Left ventricle myocardium inferior (tissue), 1 donor: ENCODE results near the gene KCNMA1. TPM values are rescaled to one million over a fixed set of nuclear protein-coding genes. Genes with fewer than 3 reads are reported as not detected.

Experiments
- DNase-seq: peaks from one replicate; pipeline ENCODE4 v3.0.0-alpha.2; 2020
- H3K27ac ChIP-seq: fragments of 200-600 bp; replicated peaks from 2 replicates; pipeline ENCODE4 v1.8.0; 2021
- H3K27me3 ChIP-seq: fragments of 200-600 bp; 2 replicates; pipeline ENCODE4 v1.8.0; 2021; ENCODE audit warnings: low read depth
- H3K36me3 ChIP-seq: fragments of 200-600 bp; 2 replicates; pipeline ENCODE4 v1.8.0; 2021
- H3K4me1 ChIP-seq: fragments of 200-600 bp; 2 replicates; pipeline ENCODE4 v1.8.0; 2021
- H3K4me3 ChIP-seq: fragments of 200-600 bp; 2 replicates; pipeline ENCODE4 v1.8.0; 2021; ENCODE audit warnings: mild to moderate bottlenecking, moderate library complexity
- H3K9me3 ChIP-seq: fragments of 200-600 bp; replicated peaks from 2 replicates; pipeline ENCODE4 v1.8.0; 2021
- intact Hi-C: fragments of 100-400 bp; cut with micrococcal nuclease; formaldehyde crosslinking; loops from one replicate; pipeline ENCODE4 v1.11.0; 2022
- total RNA-seq: library from RNA; stranded (reverse); fragmentation: NEBNext Ultra II Directional; extraction: Animal tissue kit (Norgen Biotek cat#: 25700); gene quantifications from one replicate; pipeline ENCODE4 v1.2.1, GENCODE V29; 2021
- TF ChIP-seq, protein P1 (sequence below): fragments of 200-600 bp; IDR thresholded peaks from 2 replicates; pipeline ENCODE4 v1.8.0; 2021; ENCODE audit warnings: antibody characterized with exemption, mild to moderate bottlenecking, borderline replicate concordance
- donor health status: DM: no; HTN: yes; CAD: no; lungs with severe emphysema.

The KCNMA1 gene
- total RNA-seq, 1 donor from 2014 or later: 1.8 TPM

DNA sequence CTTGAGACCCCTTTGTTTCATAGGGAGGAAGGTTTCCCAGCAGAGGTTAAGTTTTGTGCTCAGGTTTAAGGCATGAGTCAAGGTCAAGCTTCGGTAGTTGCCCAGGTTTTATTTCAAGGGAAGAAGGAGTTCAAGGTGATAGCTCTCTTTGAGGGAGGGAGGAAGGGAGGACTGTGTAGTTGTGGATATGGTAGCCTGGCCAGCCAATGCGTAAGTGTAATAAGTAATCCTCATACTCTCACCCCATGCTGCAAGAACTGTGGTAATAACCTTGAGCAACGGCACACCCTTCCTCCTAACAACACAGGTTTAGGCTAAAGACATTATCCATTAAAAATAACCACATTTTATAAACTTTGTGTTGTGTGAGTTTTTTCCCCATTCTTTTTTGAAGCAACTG lies 478.9 kb downstream of the KCNMA1 start:
- DNase-seq: no peak
- Histone ChIP-seq H3K4me3 (no peak overlapping the region), H3K4me1 (peaks cover 5% of the 10 kb centered on the region), H3K27me3 (peaks cover 37% of the 10 kb centered on the region), H3K36me3 (no peaks in the 10 kb centered on the region), H3K27ac (no peak overlapping the region), H3K9me3 (no peaks in the 10 kb centered on the region)
- TF ChIP-seq, protein P1, sequence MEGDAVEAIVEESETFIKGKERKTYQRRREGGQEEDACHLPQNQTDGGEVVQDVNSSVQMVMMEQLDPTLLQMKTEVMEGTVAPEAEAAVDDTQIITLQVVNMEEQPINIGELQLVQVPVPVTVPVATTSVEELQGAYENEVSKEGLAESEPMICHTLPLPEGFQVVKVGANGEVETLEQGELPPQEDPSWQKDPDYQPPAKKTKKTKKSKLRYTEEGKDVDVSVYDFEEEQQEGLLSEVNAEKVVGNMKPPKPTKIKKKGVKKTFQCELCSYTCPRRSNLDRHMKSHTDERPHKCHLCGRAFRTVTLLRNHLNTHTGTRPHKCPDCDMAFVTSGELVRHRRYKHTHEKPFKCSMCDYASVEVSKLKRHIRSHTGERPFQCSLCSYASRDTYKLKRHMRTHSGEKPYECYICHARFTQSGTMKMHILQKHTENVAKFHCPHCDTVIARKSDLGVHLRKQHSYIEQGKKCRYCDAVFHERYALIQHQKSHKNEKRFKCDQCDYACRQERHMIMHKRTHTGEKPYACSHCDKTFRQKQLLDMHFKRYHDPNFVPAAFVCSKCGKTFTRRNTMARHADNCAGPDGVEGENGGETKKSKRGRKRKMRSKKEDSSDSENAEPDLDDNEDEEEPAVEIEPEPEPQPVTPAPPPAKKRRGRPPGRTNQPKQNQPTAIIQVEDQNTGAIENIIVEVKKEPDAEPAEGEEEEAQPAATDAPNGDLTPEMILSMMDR: no peak
- intact Hi-C loops: no loop called here

DNA sequence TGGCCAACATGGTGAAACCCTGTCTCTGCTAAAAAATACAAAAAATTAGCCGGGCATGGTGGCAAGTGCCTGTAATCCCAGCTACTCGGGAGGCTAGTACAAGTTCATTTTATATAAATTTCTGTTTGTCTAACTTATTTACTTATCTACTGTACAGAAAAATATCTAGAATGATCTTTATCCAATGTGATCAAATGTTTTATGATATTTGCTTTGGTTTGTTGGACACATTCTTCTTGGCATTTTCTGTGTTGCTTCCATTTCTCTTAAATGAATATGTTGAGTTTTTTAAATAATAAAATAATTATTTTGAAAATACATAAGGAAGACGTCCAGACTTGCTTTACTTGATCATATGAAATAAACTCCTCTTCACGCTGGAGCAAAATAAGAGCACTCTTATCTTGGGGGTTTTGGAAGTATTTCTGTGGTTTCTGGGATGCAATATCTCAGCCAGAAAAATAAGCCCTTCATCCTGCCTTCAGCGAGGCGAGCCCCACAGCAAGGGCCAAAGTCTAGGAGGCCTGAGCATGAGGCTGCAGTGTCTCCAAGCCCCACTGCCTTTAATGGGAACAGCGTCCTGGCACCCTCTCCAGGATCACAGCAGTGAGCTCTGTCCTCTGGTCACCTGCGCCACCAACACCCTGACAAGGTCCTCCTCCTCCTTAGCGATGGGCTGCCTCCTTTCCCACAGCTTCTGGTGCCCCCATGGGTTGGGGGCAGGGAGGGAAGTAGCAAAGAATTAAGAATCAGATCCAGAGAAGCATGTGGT lies 480.2 kb downstream of the KCNMA1 start:
- peaks cover 5% of the 10 kb centered on the region for H3K4me1 ChIP-seq
- peaks cover 47% of the 10 kb centered on the region for H3K27me3 ChIP-seq
- H3K27ac ChIP-seq: no peak overlapping the region

DNA sequence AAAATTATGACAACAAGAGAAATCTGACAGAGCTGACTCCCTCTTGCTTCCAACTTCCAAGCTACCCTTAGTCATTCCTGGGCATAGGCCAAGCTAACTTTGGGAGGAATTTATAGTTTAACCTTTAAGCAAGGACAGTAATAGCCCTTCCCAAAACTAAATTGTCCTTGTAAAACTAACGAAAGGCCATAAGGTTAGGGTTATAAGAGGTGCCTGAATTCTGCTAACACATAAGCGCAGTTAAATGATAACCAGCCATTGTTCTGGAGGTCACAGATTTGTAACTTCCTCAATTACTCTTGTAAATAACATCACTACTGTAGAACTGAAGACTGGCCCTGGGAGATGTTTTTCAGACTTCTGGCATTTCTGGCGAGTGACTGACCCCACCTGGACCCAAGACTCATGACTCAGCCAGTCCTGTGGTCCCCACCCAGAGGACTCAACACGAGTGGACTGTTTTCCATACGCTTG lies 481.2 kb downstream of the KCNMA1 start:
- intact Hi-C loops: no loop called here
- peaks cover 5% of the 10 kb centered on the region for H3K4me1 ChIP-seq
- no peaks in the 10 kb centered on the region for H3K36me3 ChIP-seq
- TF ChIP-seq, protein P1: no peak
- no peak overlapping the region for H3K4me3 ChIP-seq
- H3K27ac ChIP-seq: no peak overlapping the region
- no peaks in the 10 kb centered on the region for H3K9me3 ChIP-seq
- DNase-seq: no peak
- peaks cover 42% of the 10 kb centered on the region for H3K27me3 ChIP-seq

More for the DNA sequence above, 480.2 kb downstream of the KCNMA1 start:
- no peak for DNase-seq
- Histone ChIP-seq H3K4me3 (no peak overlapping the region), H3K36me3 (no peaks in the 10 kb centered on the region), H3K9me3 (no peaks in the 10 kb centered on the region)
- intact Hi-C loops: no loop called here
- TF ChIP-seq, protein P1: no peak

DNA sequence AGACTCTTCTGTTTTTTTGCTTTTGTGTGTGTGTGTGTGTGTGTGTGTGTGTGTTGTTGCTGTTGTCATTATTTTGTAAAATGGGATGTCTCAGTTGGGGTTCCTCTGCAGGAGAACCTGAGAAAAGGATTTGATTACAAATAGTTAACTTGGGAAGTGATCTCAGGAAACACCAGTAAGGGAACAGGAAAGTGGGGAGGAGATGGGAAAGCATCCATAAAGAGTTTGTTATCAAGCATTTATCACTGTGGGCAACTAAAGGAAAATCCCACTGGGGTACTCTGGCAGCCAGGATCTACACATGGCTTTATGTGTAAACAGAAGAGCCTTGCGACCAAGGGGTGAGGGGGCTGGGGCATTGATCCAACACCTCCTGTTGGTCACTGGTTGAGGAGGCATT lies 485.4 kb downstream of the KCNMA1 start:
- no peak for DNase-seq
- no peaks in the 10 kb centered on the region for H3K9me3 ChIP-seq
- intact Hi-C loops: no loop called here
- no peaks in the 10 kb centered on the region for H3K36me3 ChIP-seq
- no peak overlapping the region for H3K4me3 ChIP-seq
- H3K4me1 ChIP-seq: peaks cover 5% of the 10 kb centered on the region
- TF ChIP-seq, protein P1: no peak
- H3K27me3 ChIP-seq: peaks cover 17% of the 10 kb centered on the region
- no peak overlapping the region for H3K27ac ChIP-seq

DNA sequence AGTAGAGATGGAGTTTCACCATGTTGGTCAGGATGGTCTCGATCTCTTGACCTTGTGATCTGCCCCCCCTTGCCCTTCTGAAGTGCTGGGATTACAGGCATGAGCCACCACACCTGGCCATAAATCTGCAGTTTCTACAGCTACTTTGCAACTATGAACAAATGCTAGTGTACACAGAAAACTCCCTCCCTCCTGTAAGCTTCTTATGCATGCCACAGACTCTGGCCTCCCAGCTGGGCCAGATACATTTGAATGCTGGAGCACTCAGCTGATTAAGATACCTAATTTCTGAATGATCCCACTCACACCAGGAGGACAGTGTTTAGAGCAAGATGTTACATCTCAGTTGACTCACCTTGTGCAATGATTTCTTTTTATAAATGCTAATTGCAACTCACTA lies 486.2 kb downstream of the KCNMA1 start:
- H3K27ac ChIP-seq: no peak overlapping the region
- H3K4me3 ChIP-seq: no peak overlapping the region
- DNase-seq: no peak
- intact Hi-C loops: no loop called here
- H3K9me3 ChIP-seq: no peaks in the 10 kb centered on the region
- peaks cover 5% of the 10 kb centered on the region for H3K4me1 ChIP-seq
- peaks cover 17% of the 10 kb centered on the region for H3K27me3 ChIP-seq
- TF ChIP-seq, protein P1: no peak
- no peaks in the 10 kb centered on the region for H3K36me3 ChIP-seq
